CMK (cell line): Measurements from ENCODE around the gene ANAPC13.

Experiments
- DNase-seq: peaks from one replicate; pipeline ENCODE4 v3.0.0-alpha.2; 2010; ENCODE audit warnings: low read depth

ANAPC13 gene

GRCh38 chr3:134482622-134483021 lies 3.2 kb downstream of the ANAPC13 start:
- no peak for DNase-seq

GRCh38 chr3:134481166-134481565 lies 4.6 kb downstream of the ANAPC13 start:
- no peak for DNase-seq

- DNase-seq: no peak
These were observed 5.2 kb downstream of the ANAPC13 start for GRCh38 chr3:134480546-134480945.

- no peak for DNase-seq
These were observed 7.8 kb downstream of the ANAPC13 start for GRCh38 chr3:134477938-134478337.

- no peak for DNase-seq
These were observed 8.8 kb downstream of the ANAPC13 start for GRCh38 chr3:134477002-134477401.

GRCh38 chr3:134476306-134476705 lies 9.5 kb downstream of the ANAPC13 start:
- no peak for DNase-seq

GRCh38 chr3:134474956-134475355 lies 10.8 kb downstream of the ANAPC13 start:
- DNase-seq: no peak

- no peak for DNase-seq
These were observed 11.8 kb downstream of the ANAPC13 start for GRCh38 chr3:134473868-134474546.

- no peak for DNase-seq
These were observed 13.0 kb downstream of the ANAPC13 start for GRCh38 chr3:134472831-134473230.

GRCh38 chr3:134471521-134472193 lies 14.1 kb downstream of the ANAPC13 start:
- DNase-seq: no peak

GRCh38 chr3:134468519-134468918 lies 17.3 kb downstream of the ANAPC13 start:
- no peak for DNase-seq

GRCh38 chr3:134466331-134466730 lies 19.5 kb downstream of the ANAPC13 start:
- no peak for DNase-seq

- no peak for DNase-seq
These were observed 21.0 kb downstream of the ANAPC13 start for GRCh38 chr3:134464689-134465365.

- DNase-seq: no peak
These were observed 21.6 kb downstream of the ANAPC13 start for GRCh38 chr3:134464064-134464688.

GRCh38 chr3:134463676-134464063 lies 22.1 kb downstream of the ANAPC13 start:
- no peak for DNase-seq

GRCh38 chr3:134462331-134462941 lies 23.3 kb downstream of the ANAPC13 start:
- DNase-seq: no peak

GRCh38 chr3:134460965-134461364 lies 24.8 kb downstream of the ANAPC13 start:
- DNase-seq: no peak

GRCh38 chr3:134459562-134459961 lies 26.2 kb downstream of the ANAPC13 start:
- DNase-seq: no peak

GRCh38 chr3:134458406-134458945 lies 27.3 kb downstream of the ANAPC13 start:
- no peak for DNase-seq

GRCh38 chr3:134457376-134458074 lies 28.3 kb downstream of the ANAPC13 start:
- no peak for DNase-seq

GRCh38 chr3:134453631-134454030 lies 32.2 kb downstream of the ANAPC13 start:
- DNase-seq: no peak
